ENCODE measurements around the gene CSNK1E. TPM values are rescaled to one million over a fixed set of nuclear protein-coding genes. Genes with fewer than 3 reads are reported as not detected.

CSNK1E gene
- total RNA-seq, 2 experiments from 2014 or later, result 123 TPM

GRCh38 chr22:38314933-38315822, 2.1 kb downstream of the CSNK1E start:
- Mint-ChIP-seq H3K9me3 (no peaks in the 10 kb centered on the region), H3K27ac (peak overlapping the region; percentile 91), H3K36me3 (ENCODE audit: low read depth) (peaks cover 22% of the 10 kb centered on the region), H3K4me3 (peak overlapping the region; percentile 92), H3K4me1 (ENCODE audit: low read depth) (peaks cover 53% of the 10 kb centered on the region), H3K27me3 (no peaks in the 10 kb centered on the region)
- POLR2A ChIA-PET, result interaction anchor here (0.7 to 1.4 kb wide), 5 partner anchors 8 to 99 kb away, joined by 3 to 5 read pairs (median 3); no protein-coding TSS in a partner anchor
- TF ChIP-seq CTCF (IDR thresholded peaks at IDR 0.05), result no peak
- ATAC-seq (no peak), DNase-seq (peak; percentile 16)
- CTCF ChIA-PET, result interaction anchor here (1.0 to 1.4 kb wide), 2 partner anchors 10 to 263 kb away, joined by 4 read pairs; no protein-coding TSS in a partner anchor
- intact Hi-C loops (cut with micrococcal nuclease), result no loop called here

GRCh38 chr22:38314051-38314932, 2.9 kb downstream of the CSNK1E start:
- DNase-seq (peak; percentile 11), ATAC-seq (no peak)
- Mint-ChIP-seq H3K4me3 (peak overlapping the region; percentile 92), H3K9me3 (no peaks in the 10 kb centered on the region), H3K36me3 (ENCODE audit: low read depth) (peaks cover 22% of the 10 kb centered on the region), H3K27ac (peak overlapping the region; percentile 91), H3K27me3 (no peaks in the 10 kb centered on the region), H3K4me1 (ENCODE audit: low read depth) (peaks cover 57% of the 10 kb centered on the region)
- intact Hi-C loops (cut with micrococcal nuclease), result no loop called here
- CTCF ChIA-PET, result interaction anchor here (1.4 to 3.4 kb wide), 2 partner anchors 9 to 262 kb away, joined by 4 to 13 read pairs; no protein-coding TSS in a partner anchor
- POLR2A ChIA-PET, result interaction anchor here (1.1 kb wide), 2 partner anchors 18 to 29 kb away, joined by 3 to 4 read pairs; no protein-coding TSS in a partner anchor
- no peak for TF ChIP-seq CTCF (IDR thresholded peaks at IDR 0.05)

- DNase-seq (peak; percentile 59), ATAC-seq (no peak)
- Mint-ChIP-seq H3K27me3 (no peaks in the 10 kb centered on the region), H3K9me3 (no peaks in the 10 kb centered on the region), H3K36me3 (ENCODE audit: low read depth) (peaks cover 29% of the 10 kb centered on the region), H3K27ac (peak overlapping the region; percentile 91), H3K4me1 (ENCODE audit: low read depth) (peaks cover 61% of the 10 kb centered on the region), H3K4me3 (no peak overlapping the region)
- no peak for TF ChIP-seq CTCF (IDR thresholded peaks at IDR 0.05)
- ChIA-PET CTCF (interaction anchor here (3.4 kb wide), 1 partner anchor 261 kb away, joined by 13 read pairs; no protein-coding TSS in a partner anchor), POLR2A (interaction anchor here (1.1 kb wide), 1 partner anchor 17 kb away, joined by 3 read pairs; no protein-coding TSS in a partner anchor)
- intact Hi-C loops (cut with micrococcal nuclease), result no loop called here
Observed at GRCh38 chr22:38313384-38313955, 3.8 kb downstream of the CSNK1E start.

- Mint-ChIP-seq H3K27me3 (no peaks in the 10 kb centered on the region), H3K9me3 (no peaks in the 10 kb centered on the region), H3K36me3 (ENCODE audit: low read depth) (peaks cover 29% of the 10 kb centered on the region), H3K4me1 (ENCODE audit: low read depth) (peaks cover 61% of the 10 kb centered on the region), H3K4me3 (no peak overlapping the region), H3K27ac (peak overlapping the region; percentile 71)
- POLR2A ChIA-PET, result interaction anchor here (0.6 to 1.2 kb wide), 3 partner anchors 14 to 483 kb away, joined by 3 to 4 read pairs (median 4); no protein-coding TSS in a partner anchor
- no peak for TF ChIP-seq CTCF (IDR thresholded peaks at IDR 0.05)
- intact Hi-C loops (cut with micrococcal nuclease), result no loop called here
- no peak for DNase-seq
- ATAC-seq, result no peak
- CTCF ChIA-PET, result interaction anchor here (3.4 kb wide), 1 partner anchor 260 kb away, joined by 13 read pairs; no protein-coding TSS in a partner anchor
Observed at GRCh38 chr22:38312261-38312800, 4.9 kb downstream of the CSNK1E start.
